ENCODE data around the gene TNFRSF12A. TPM values are rescaled to one million over a fixed set of nuclear protein-coding genes. Genes with fewer than 3 reads are reported as not detected.
"Not testable (repeated sequence)": the region's sequence is repeated elsewhere in the genome, so short reads cannot be mapped to it uniquely, and the experiment has no call there.

TNFRSF12A gene
- total and polyA plus RNA-seq, 7 experiments from 2014 or later, result 0.57 to 5.9 (median 1.1) TPM; not detected in 2

DNA sequence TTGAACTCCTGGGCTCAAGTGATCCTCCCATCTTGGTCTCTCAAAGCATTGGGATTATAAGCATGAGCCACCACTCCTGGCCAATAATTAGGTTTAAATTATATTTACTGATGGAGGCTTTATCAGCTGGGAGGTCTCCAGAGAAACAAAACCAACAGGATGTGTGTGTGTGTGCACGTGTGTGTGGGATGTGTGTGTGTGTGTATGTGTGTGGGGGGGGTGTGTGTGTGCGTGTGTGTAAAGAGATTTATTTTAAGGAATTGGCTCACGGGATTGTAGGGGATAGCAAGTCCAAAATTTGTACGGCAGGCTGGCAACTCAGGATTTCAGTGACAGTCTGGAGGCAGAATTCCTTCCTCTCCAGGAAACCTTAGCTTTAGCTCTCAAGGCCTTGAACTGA is 30.8 kb downstream of the TNFRSF12A start:
- Histone ChIP-seq H3K36me3 (ENCODE audit: control insufficient read depth in 2 of 3, insufficient read depth in 3 of 3, low read length in 3 of 3) (peaks cover 0 to 7% (median 0%) of the 10 kb centered on the region in 3 experiments), H3K27me3 (ENCODE audit: control insufficient read depth in 2 of 2, insufficient read depth in 2 of 2, low read length in 2 of 2) (peaks cover 0 to under 1% of the 10 kb centered on the region in 2 donors), H3K4me3 (ENCODE audit: low read length) (no peak overlapping the region), H3K4me1 (ENCODE audit: control insufficient read depth in 2 of 2, insufficient read depth in 2 of 2, low read length in 2 of 2) (peaks cover 15 to 25% of the 10 kb centered on the region in 2 donors), H3K9me3 (ENCODE audit: control insufficient read depth in 2 of 3, low read length in 3 of 3) (no peaks in the 10 kb centered on the region), H3K27ac (ENCODE audit: low read depth, low read length) (no peak overlapping the region)
- ChIA-PET POLR2A (interaction anchor here (0.7 to 1.3 kb wide), 5 partner anchors 13 to 84 kb away, joined by 3 to 4 read pairs (median 3); partner anchors contain the start of genes IL32 and ZNF213), CTCF (interaction anchor here (1.0 to 2.5 kb wide), 2 partner anchors 23 to 47 kb away, joined by 4 to 6 read pairs; no protein-coding TSS in a partner anchor)
- no peaks in the 10 kb centered on the region for H3K9me3 Mint-ChIP-seq
- intact Hi-C loops (cut with micrococcal nuclease), result no loop called here
- no peak for ATAC-seq
- H3K4me3 Mint-ChIP-seq, result peak overlapping the region in 1 of 10 donors; percentile 70
- peak overlapping the region in 2 of 9 donors; percentile 54 to 81 for H3K27ac Mint-ChIP-seq
- H3K4me1 Mint-ChIP-seq, result peaks cover 20 to 57% (median 43%) of the 10 kb centered on the region in 7 donors
- H3K27me3 Mint-ChIP-seq, result peaks cover 0 to 6% (median 0%) of the 10 kb centered on the region in 5 donors
- DNase-seq, result no peak
- peaks cover 0 to 49% (median 3%) of the 10 kb centered on the region in 5 donors for H3K36me3 Mint-ChIP-seq

- peaks cover 0 to 7% (median 0%) of the 10 kb centered on the region in 3 experiments for H3K36me3 ChIP-seq (ENCODE audit: control insufficient read depth in 2 of 3, insufficient read depth in 3 of 3, low read length in 3 of 3)
- no peak overlapping the region for H3K27ac ChIP-seq (ENCODE audit: low read depth, low read length)
- Mint-ChIP-seq H3K27ac (peak overlapping the region in 1 of 9 donors; percentile 81), H3K27me3 (peaks cover 0 to 6% (median 0%) of the 10 kb centered on the region in 5 donors), H3K4me1 (peaks cover 20 to 60% (median 46%) of the 10 kb centered on the region in 7 donors), H3K4me3 (peak overlapping the region in 1 of 10 donors; percentile 70), H3K9me3 (no peaks in the 10 kb centered on the region), H3K36me3 (peaks cover 0 to 50% (median 3%) of the 10 kb centered on the region in 5 donors)
- peaks cover 18 to 20% of the 10 kb centered on the region in 2 donors for H3K4me1 ChIP-seq (ENCODE audit: control insufficient read depth in 2 of 2, insufficient read depth in 2 of 2, low read length in 2 of 2)
- no peak overlapping the region for H3K4me3 ChIP-seq (ENCODE audit: low read length)
- ChIA-PET POLR2A (interaction anchor here (0.6 to 1.3 kb wide), 5 partner anchors 13 to 485 kb away, joined by 3 to 4 read pairs (median 3); partner anchors contain the start of gene IL32), CTCF (interaction anchor here (1.0 to 2.5 kb wide), 2 partner anchors 24 to 48 kb away, joined by 4 to 6 read pairs; no protein-coding TSS in a partner anchor)
- ATAC-seq, result no peak
- DNase-seq, result no peak
- no peaks in the 10 kb centered on the region for H3K9me3 ChIP-seq (ENCODE audit: control insufficient read depth in 2 of 3, low read length in 3 of 3)
- H3K27me3 ChIP-seq (ENCODE audit: control insufficient read depth in 2 of 2, insufficient read depth in 2 of 2, low read length in 2 of 2), result no peaks in the 10 kb centered on the region
- intact Hi-C loops (cut with micrococcal nuclease), result no loop called here
Observed at GRCh38 chr16:3051494-3051893, 31.3 kb downstream of the TNFRSF12A start.

DNA sequence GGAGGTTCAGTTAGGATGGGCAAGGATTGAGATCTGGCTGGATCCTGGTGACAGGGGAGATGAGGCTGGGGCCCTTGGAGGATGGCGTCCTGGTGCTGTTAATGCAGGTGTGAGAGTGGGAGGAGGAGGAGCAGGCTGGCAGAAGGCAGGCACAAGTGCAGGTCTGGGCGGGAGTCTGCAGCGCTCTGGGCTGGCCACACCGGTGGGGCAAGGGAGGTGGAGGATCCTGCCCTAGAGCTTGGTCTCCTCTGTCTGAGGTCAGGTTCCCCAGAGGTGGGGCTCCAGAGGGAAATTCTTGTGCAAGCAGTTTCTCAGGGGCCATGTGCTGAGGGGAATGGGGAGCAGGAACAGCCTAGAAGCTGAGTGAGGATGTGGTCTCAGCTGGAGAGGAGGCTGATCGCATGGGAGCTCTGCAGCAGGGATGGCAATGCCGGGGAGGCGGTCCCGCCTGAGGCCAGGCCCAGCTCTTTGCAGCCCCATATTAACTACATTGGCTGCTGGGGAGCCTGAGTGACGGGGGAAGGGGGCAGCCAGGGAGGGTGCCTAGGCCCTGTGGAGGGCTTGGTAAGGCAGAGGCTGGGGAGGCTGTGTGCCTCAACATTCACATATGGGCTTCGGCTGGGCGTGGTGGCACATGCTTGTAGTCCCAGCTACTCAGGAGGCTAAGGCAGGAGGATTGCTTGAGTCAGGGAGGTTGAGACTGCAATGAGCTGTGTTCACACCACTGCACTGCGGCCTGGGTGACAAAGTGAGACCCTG is 32.6 kb downstream of the TNFRSF12A start:
- H3K27me3 ChIP-seq (ENCODE audit: control insufficient read depth in 2 of 2, insufficient read depth in 2 of 2, low read length in 2 of 2); H3K4me3 ChIP-seq (ENCODE audit: low read length); H3K27me3 Mint-ChIP-seq; CTCF ChIA-PET; POLR2A ChIA-PET; DNase-seq; H3K9me3 Mint-ChIP-seq; H3K36me3 ChIP-seq (ENCODE audit: control insufficient read depth in 2 of 3, insufficient read depth in 3 of 3, low read length in 3 of 3); intact Hi-C loops (cut with micrococcal nuclease); H3K9me3 ChIP-seq (ENCODE audit: control insufficient read depth in 2 of 3, low read length in 3 of 3): not testable (repeated sequence)
- H3K4me3 Mint-ChIP-seq, result peak overlapping the region in 2 of 10 donors; percentile 7 to 70
- peak overlapping the region; percentile 29 for H3K27ac ChIP-seq (ENCODE audit: low read depth, low read length)
- peaks cover 13 to 30% of the 10 kb centered on the region in 2 donors for H3K4me1 ChIP-seq (ENCODE audit: control insufficient read depth in 2 of 2, insufficient read depth in 2 of 2, low read length in 2 of 2)
- H3K27ac Mint-ChIP-seq, result peak overlapping the region in 4 of 9 donors; percentile 18 to 72 (median 43)
- peaks cover 0 to 60% (median 3%) of the 10 kb centered on the region in 5 donors for H3K36me3 Mint-ChIP-seq
- H3K4me1 Mint-ChIP-seq, result peaks cover 20 to 72% (median 51%) of the 10 kb centered on the region in 7 donors
- ATAC-seq, result peak; percentile 17

GRCh38 chr16:3053330-3053710 is 33.2 kb downstream of the TNFRSF12A start:
- peak overlapping the region in 2 of 10 donors; percentile 18 to 70 for H3K4me3 Mint-ChIP-seq
- peaks cover 16 to 69% (median 48%) of the 10 kb centered on the region in 7 donors for H3K4me1 Mint-ChIP-seq
- peaks cover 17 to 34% of the 10 kb centered on the region in 2 donors for H3K4me1 ChIP-seq (ENCODE audit: control insufficient read depth in 2 of 2, insufficient read depth in 2 of 2, low read length in 2 of 2)
- H3K27ac ChIP-seq (ENCODE audit: low read depth, low read length); H3K9me3 Mint-ChIP-seq; H3K4me3 ChIP-seq (ENCODE audit: low read length); H3K36me3 ChIP-seq (ENCODE audit: control insufficient read depth in 2 of 3, insufficient read depth in 3 of 3, low read length in 3 of 3); POLR2A ChIA-PET; H3K27me3 Mint-ChIP-seq; H3K9me3 ChIP-seq (ENCODE audit: control insufficient read depth in 2 of 3, low read length in 3 of 3); CTCF ChIA-PET; DNase-seq; H3K27me3 ChIP-seq (ENCODE audit: control insufficient read depth in 2 of 2, insufficient read depth in 2 of 2, low read length in 2 of 2); intact Hi-C loops (cut with micrococcal nuclease): not testable (repeated sequence)
- peaks cover 0 to 59% (median 3%) of the 10 kb centered on the region in 5 donors for H3K36me3 Mint-ChIP-seq
- ATAC-seq, result peak; percentile 31
- peak overlapping the region in 2 of 9 donors; percentile 34 to 62 for H3K27ac Mint-ChIP-seq

DNA sequence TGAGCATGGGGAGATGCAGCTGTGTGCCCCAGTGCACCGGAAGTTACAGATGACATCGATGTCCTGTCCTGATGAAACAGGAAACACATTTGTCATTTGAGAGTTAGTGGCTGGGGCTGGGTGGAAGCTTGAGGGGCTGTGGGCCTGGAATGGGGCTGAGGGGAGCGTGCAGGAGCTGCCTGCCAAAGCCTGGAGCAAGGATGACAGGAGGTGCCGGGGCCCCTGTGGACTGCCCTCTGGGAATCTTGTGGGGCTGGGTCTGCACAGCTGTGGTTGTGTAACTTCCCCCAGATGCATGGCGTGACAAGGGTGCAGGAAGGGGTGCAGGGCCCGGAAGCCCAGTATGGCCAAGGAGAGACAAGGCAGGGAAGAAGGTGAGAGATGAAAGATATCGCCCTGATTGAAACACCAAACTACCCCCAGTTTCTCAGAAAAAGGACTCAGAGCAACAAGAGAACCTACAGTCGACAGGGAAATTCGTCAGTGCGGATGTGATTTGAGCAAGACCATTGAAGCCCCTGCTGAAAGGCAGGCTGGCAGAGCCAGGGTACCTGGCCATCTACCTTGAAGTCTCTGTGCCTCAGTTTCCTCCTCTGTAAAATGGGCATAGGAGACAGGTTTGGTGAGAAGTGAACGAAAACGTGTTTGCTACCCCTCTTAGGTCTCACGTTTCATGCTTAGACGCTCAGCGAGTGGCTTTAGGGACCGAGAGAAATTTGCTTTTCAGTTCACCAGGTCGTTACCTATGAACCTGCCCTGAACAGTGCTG is 35.0 kb downstream of the TNFRSF12A start:
- DNase-seq, result no peak
- peaks cover 0 to 10% (median 0%) of the 10 kb centered on the region in 3 experiments for H3K36me3 ChIP-seq (ENCODE audit: control insufficient read depth in 2 of 3, insufficient read depth in 3 of 3, low read length in 3 of 3)
- ChIA-PET CTCF (interaction anchor here (13.9 kb wide), 1 partner anchor 75 kb away, joined by 244 read pairs; the partner anchor contains the start of gene ZNF213), POLR2A (interaction anchor here (0.6 to 1.0 kb wide), 3 partner anchors 11 to 37 kb away, joined by 3 read pairs; partner anchors contain the start of gene IL32)
- H3K9me3 ChIP-seq (ENCODE audit: control insufficient read depth in 2 of 3, low read length in 3 of 3), result no peaks in the 10 kb centered on the region
- intact Hi-C loops (cut with micrococcal nuclease), result no loop called here
- H3K27ac ChIP-seq (ENCODE audit: low read depth, low read length), result peak overlapping the region; percentile 21
- Mint-ChIP-seq H3K4me3 (peak overlapping the region; percentile 2 to 90 (median 62)), H3K9me3 (no peaks in the 10 kb centered on the region), H3K4me1 (peaks cover 17 to 67% (median 51%) of the 10 kb centered on the region in 7 donors), H3K27me3 (no peaks in the 10 kb centered on the region), H3K27ac (peak overlapping the region; percentile 20 to 93 (median 71)), H3K36me3 (peaks cover 0 to 57% (median 3%) of the 10 kb centered on the region in 5 donors)
- H3K4me1 ChIP-seq (ENCODE audit: control insufficient read depth in 2 of 2, insufficient read depth in 2 of 2, low read length in 2 of 2), result peaks cover 25 to 42% of the 10 kb centered on the region in 2 donors
- H3K4me3 ChIP-seq (ENCODE audit: low read length), result no peak overlapping the region
- H3K27me3 ChIP-seq (ENCODE audit: control insufficient read depth in 2 of 2, insufficient read depth in 2 of 2, low read length in 2 of 2), result no peaks in the 10 kb centered on the region
- ATAC-seq, result no peak

GRCh38 chr16:3055734-3056115 is 35.6 kb downstream of the TNFRSF12A start:
- intact Hi-C loops (cut with micrococcal nuclease), result not testable (repeated sequence)
- CTCF ChIA-PET, result interaction anchor here (13.9 kb wide), 1 partner anchor 74 kb away, joined by 244 read pairs; the partner anchor contains the start of gene ZNF213
- H3K36me3 Mint-ChIP-seq, result peaks cover 0 to 54% (median 3%) of the 10 kb centered on the region in 5 donors

More at GRCh38 chr16:3055734-3056115, 35.6 kb downstream of the TNFRSF12A start:
- Mint-ChIP-seq H3K27ac (peak overlapping the region in 4 of 9 donors; percentile 67 to 93 (median 74)), H3K4me1 (peaks cover 23 to 67% (median 51%) of the 10 kb centered on the region in 7 donors), H3K4me3 (peak overlapping the region in 6 of 10 donors; percentile 10 to 90 (median 54))
- H3K27me3 Mint-ChIP-seq; H3K4me3 ChIP-seq (ENCODE audit: low read length); H3K9me3 Mint-ChIP-seq; ATAC-seq; H3K27me3 ChIP-seq (ENCODE audit: control insufficient read depth in 2 of 2, insufficient read depth in 2 of 2, low read length in 2 of 2); H3K9me3 ChIP-seq (ENCODE audit: control insufficient read depth in 2 of 3, low read length in 3 of 3); DNase-seq: not testable (repeated sequence)
- H3K4me1 ChIP-seq (ENCODE audit: control insufficient read depth in 2 of 2, insufficient read depth in 2 of 2, low read length in 2 of 2), result peaks cover 25 to 46% of the 10 kb centered on the region in 2 donors
- peak overlapping the region; percentile 21 for H3K27ac ChIP-seq (ENCODE audit: low read depth, low read length)
- POLR2A ChIA-PET, result interaction anchor here (1.0 to 1.7 kb wide), 2 partner anchors 8 to 10 kb away, joined by 3 to 5 read pairs; partner anchors contain the start of gene IL32
- H3K36me3 ChIP-seq (ENCODE audit: control insufficient read depth in 2 of 3, insufficient read depth in 3 of 3, low read length in 3 of 3), result peaks cover 0 to 10% (median 0%) of the 10 kb centered on the region in 3 experiments
